Activated B cell treated with CpG ODN at 0.5 μM for 24 hours (primary cell): ENCODE results near the gene NR2F6. TPM values are rescaled to one million over a fixed set of nuclear protein-coding genes. Genes with fewer than 3 reads are reported as not detected.

Experiments
- ATAC-seq: fragments of 200-7000 bp; cut with Tn5 transposase; one replicate; pipeline ENCODE4 v1.10.0; 2021; ENCODE audit warnings: low read depth, mild to moderate bottlenecking, moderate library complexity
- CTCF ChIA-PET: fragments of 350-600 bp; sonication (Branson Sonifier 250); formaldehyde crosslinking; loops from one replicate; lab custom pipeline; 2021; ENCODE audit warnings: antibody characterized with exemption; lab: Charles Lee
- POLR2A ChIA-PET: fragments of 350-600 bp; sonication (Branson Sonifier 250); formaldehyde crosslinking; loops from one replicate; lab custom pipeline; 2021; ENCODE audit warnings: antibody characterized with exemption; lab: Charles Lee
- DNase-seq: peaks from one replicate; pipeline ENCODE4 v3.0.0; 2022
- H3K27ac Mint-ChIP-seq: one replicate; pipeline ENCODE4 v1.8.0; 2020; ENCODE audit warnings: mixed read lengths
- H3K27me3 Mint-ChIP-seq: one replicate; pipeline ENCODE4 v1.8.0; 2021; ENCODE audit warnings: mixed read lengths
- H3K36me3 Mint-ChIP-seq: one replicate; pipeline ENCODE4 v1.8.0; 2021; ENCODE audit warnings: low read depth, mixed read lengths
- H3K4me1 Mint-ChIP-seq: one replicate; pipeline ENCODE4 v1.8.0; 2021; ENCODE audit warnings: mixed read lengths
- H3K4me3 Mint-ChIP-seq: one replicate; pipeline ENCODE4 v1.8.0; 2020; ENCODE audit warnings: mild to moderate bottlenecking, mixed read lengths
- H3K9me3 Mint-ChIP-seq: one replicate; pipeline ENCODE4 v1.8.0; 2020; ENCODE audit warnings: mixed read lengths
- CTCF ChIP-seq: fragments of 200-600 bp; IDR thresholded peaks from one replicate; pipeline ENCODE4 v1.8.0; 2022; ENCODE audit warnings: antibody characterized with exemption, mild to moderate bottlenecking
- intact Hi-C: fragments of 100-400 bp; cut with micrococcal nuclease; formaldehyde crosslinking; loops from one replicate; pipeline ENCODE4 v1.15.1; 2024
- total RNA-seq: library from RNA; stranded (reverse); gene quantifications from 2 replicates; pipeline ENCODE4 v1.2.3, GENCODE V29; 2022

The NR2F6 gene
- total RNA-seq, 1 donor from 2014 or later, result 4.3 TPM

DNA sequence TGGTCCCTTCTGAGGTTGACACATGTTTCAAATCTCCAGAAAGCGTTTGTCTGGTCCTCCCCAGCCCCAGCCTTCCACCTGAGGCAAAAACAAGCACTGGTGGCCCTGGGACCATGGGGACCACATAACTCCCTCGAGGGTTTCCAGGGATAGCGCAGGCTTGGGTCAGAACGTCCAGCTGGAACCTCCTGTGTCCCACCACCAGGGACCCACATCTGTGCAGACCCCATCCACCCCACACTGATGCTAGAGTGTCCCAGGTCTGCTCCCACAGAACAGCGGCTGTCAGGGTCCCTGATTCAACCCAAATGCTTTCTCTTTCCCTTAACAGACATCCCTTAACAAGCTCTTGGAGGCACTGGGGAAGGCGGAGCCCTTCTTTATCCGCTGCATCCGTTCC lies 60.1 kb downstream of the NR2F6 start:
- DNase-seq, result no peak
- H3K4me3 Mint-ChIP-seq, result no peak overlapping the region
- no peak for ATAC-seq
- TF ChIP-seq CTCF, result no peak
- peaks cover 50% of the 10 kb centered on the region for H3K36me3 Mint-ChIP-seq
- peaks cover 31% of the 10 kb centered on the region for H3K4me1 Mint-ChIP-seq
- H3K27me3 Mint-ChIP-seq, result no peaks in the 10 kb centered on the region
- ChIA-PET POLR2A (interaction anchor here (0.6 to 3.2 kb wide), 3 partner anchors 29 to 69 kb away, joined by 4 to 25 read pairs (median 6); partner anchors contain the start of gene USE1), CTCF (no interaction called here)
- H3K9me3 Mint-ChIP-seq, result no peaks in the 10 kb centered on the region
- no peak overlapping the region for H3K27ac Mint-ChIP-seq
- intact Hi-C loops, result loop anchor here (2.0 kb wide), 1 partner anchor 111 kb away; the partner anchor contains the start of genes HAUS8 and MYO9B

DNA sequence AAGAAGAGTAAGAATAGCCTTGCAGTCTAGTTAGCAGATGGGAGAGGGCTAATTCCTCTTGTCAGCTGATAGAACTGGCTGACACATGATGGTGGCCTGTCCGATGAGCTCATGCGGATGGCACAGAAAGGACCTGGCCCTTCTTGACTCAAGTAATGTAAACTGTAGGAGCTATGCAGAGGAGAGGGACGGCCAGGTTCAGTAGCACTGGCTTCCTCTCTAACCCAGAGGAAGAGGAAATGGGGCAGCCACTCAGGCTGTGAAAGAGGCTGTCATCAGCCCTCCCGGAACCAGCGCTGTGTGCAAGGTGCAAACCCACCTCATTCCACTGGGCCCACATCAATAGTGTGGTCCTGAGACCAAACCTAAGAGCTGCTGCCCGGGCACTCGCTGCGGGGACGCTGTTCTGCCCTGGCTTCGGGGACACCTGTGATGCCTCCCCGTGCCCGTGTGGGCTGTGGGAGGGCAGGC lies 61.3 kb downstream of the NR2F6 start:
- H3K36me3 Mint-ChIP-seq, result peaks cover 45% of the 10 kb centered on the region
- H3K9me3 Mint-ChIP-seq, result no peaks in the 10 kb centered on the region
- POLR2A ChIA-PET, result interaction anchor here (0.6 to 3.2 kb wide), 24 partner anchors 11 to 1347 kb away, joined by 3 to 25 read pairs (median 5); partner anchors contain the start of genes ANKLE1, BABAM1, DDA1 and HAUS8
- H3K4me3 Mint-ChIP-seq, result peak overlapping the region; percentile 79
- peak overlapping the region; percentile 99 for H3K27ac Mint-ChIP-seq
- intact Hi-C loops, result loop anchor here (1.0 to 5.0 kb wide), 6 partner anchors 14 to 117 kb away; partner anchors contain the start of genes HAUS8, MYO9B, OCEL1 and USE1
- peak; percentile 26 for DNase-seq
- peaks cover 32% of the 10 kb centered on the region for H3K4me1 Mint-ChIP-seq
- peak; percentile 69 for ATAC-seq
- H3K27me3 Mint-ChIP-seq, result no peaks in the 10 kb centered on the region
- CTCF ChIA-PET, result interaction anchor here (0.8 to 1.9 kb wide), 5 partner anchors 74 to 117 kb away, joined by 3 to 8 read pairs (median 3); partner anchors contain the start of genes HAUS8 and MYO9B
- TF ChIP-seq CTCF, result no peak

GRCh38 chr19:17183858-17184321 lies 61.8 kb downstream of the NR2F6 start:
- Mint-ChIP-seq H3K27ac (peak overlapping the region; percentile 99), H3K9me3 (no peaks in the 10 kb centered on the region), H3K36me3 (peaks cover 44% of the 10 kb centered on the region), H3K27me3 (no peaks in the 10 kb centered on the region), H3K4me1 (peaks cover 32% of the 10 kb centered on the region), H3K4me3 (peak overlapping the region; percentile 79)
- no peak for TF ChIP-seq CTCF
- intact Hi-C loops, result loop anchor here (1.0 to 5.0 kb wide), 6 partner anchors 14 to 117 kb away; partner anchors contain the start of genes HAUS8, MYO9B, OCEL1 and USE1
- DNase-seq (peak; percentile 42), ATAC-seq (peak; percentile 85)
- CTCF ChIA-PET, result interaction anchor here (0.6 to 1.9 kb wide), 7 partner anchors 52 to 284 kb away, joined by 3 to 8 read pairs (median 3); partner anchors contain the start of genes HAUS8 and MYO9B
- POLR2A ChIA-PET, result interaction anchor here (0.5 to 3.2 kb wide), 26 partner anchors 11 to 1347 kb away, joined by 3 to 25 read pairs (median 5); partner anchors contain the start of genes ANKLE1, BABAM1, DDA1 and HAUS8

DNA sequence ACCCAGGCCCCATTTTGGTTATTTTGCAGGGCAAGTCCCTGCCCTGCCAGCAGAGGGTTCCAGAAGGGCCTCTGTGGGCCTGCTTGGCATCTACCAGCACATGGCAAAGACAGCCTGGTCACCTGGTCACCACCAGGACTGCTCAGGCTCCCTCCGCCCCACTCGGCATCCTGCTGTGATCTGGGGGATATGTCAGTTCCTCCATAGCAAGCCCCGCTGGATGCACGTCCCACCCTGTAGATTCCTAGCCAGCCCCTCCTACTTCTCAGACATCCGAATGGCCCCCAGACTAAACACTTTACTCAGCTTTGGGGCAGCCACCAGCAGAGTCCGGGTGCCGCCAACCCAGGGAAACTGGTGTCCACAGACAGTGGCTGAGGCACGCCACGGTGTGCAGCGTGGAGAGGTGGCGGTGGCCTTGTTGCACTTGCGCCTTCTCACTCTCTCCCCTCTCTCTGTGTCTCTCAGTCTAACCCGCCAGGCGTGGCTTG lies 62.4 kb downstream of the NR2F6 start:
- Mint-ChIP-seq H3K36me3 (peaks cover 44% of the 10 kb centered on the region), H3K4me3 (peak overlapping the region; percentile 79), H3K27me3 (no peaks in the 10 kb centered on the region), H3K9me3 (no peaks in the 10 kb centered on the region), H3K4me1 (peaks cover 32% of the 10 kb centered on the region), H3K27ac (peak overlapping the region; percentile 99)
- intact Hi-C loops, result loop anchor here (5.0 kb wide), 1 partner anchor 46 kb away; no protein-coding TSS in a partner anchor
- ATAC-seq, result peak; percentile 45
- POLR2A ChIA-PET, result interaction anchor here (0.5 to 3.2 kb wide), 24 partner anchors 10 to 595 kb away, joined by 3 to 25 read pairs (median 5); partner anchors contain the start of genes ANKLE1, BABAM1, DDA1 and HAUS8
- TF ChIP-seq CTCF, result no peak
- CTCF ChIA-PET, result interaction anchor here (0.6 to 1.9 kb wide), 7 partner anchors 52 to 284 kb away, joined by 3 to 8 read pairs (median 4); partner anchors contain the start of genes HAUS8 and MYO9B
- peak; percentile 35 for DNase-seq

Other genes with a start within 250 kb of the NR2F6 start
- 1.7 and 1.8 TPM in 2 replicates for gene CPAMD8, start 219.1 kb downstream of the NR2F6 start, total RNA-seq
- gene HAUS8, start 170.5 kb downstream of the NR2F6 start, total RNA-seq, result 15.8 and 17.8 TPM in 2 replicates
- 217 and 239 TPM in 2 replicates for gene MYO9B, start 170.1 kb downstream of the NR2F6 start, total RNA-seq
- 41.9 and 43.4 TPM in 2 replicates for gene USE1, start 30.6 kb downstream of the NR2F6 start, total RNA-seq
- 22.4 and 25.8 TPM in 2 replicates for gene OCEL1, start 19.7 kb downstream of the NR2F6 start, total RNA-seq
- 0.42 and 0.44 TPM in 2 replicates for gene USHBP1, start 18.8 kb upstream of the NR2F6 start, total RNA-seq
- 121 and 135 TPM in 2 replicates for gene BABAM1, start 21.5 kb upstream of the NR2F6 start, total RNA-seq
- gene ANKLE1, start 36.0 kb upstream of the NR2F6 start, total RNA-seq, result 7.9 and 9.1 TPM in 2 replicates
- gene ABHD8, start 57.5 kb upstream of the NR2F6 start, total RNA-seq, result 5.4 and 6.6 TPM in 2 replicates
- gene MRPL34, start 60.0 kb upstream of the NR2F6 start, total RNA-seq, result 38.2 and 46.1 TPM in 2 replicates
- gene DDA1, start 63.6 kb upstream of the NR2F6 start, total RNA-seq, result 31.1 and 31.7 TPM in 2 replicates
- gene ANO8, start 88.9 kb upstream of the NR2F6 start, total RNA-seq, result 2.1 and 2.2 TPM in 2 replicates
- gene GTPBP3, start 91.6 kb upstream of the NR2F6 start, total RNA-seq, result 32.4 and 40.2 TPM in 2 replicates
- gene PLVAP, start 131.4 kb upstream of the NR2F6 start, total RNA-seq, result 0.84 TPM in 1 of 2 replicates, not detected in the other
- 1.7 and 3.9 TPM in 2 replicates for gene CCDC194, start 148.3 kb upstream of the NR2F6 start, total RNA-seq
- 120 and 121 TPM in 2 replicates for gene BST2, start 159.7 kb upstream of the NR2F6 start, total RNA-seq
- gene MVB12A, start 174.1 kb upstream of the NR2F6 start, total RNA-seq, result 22.8 and 23.3 TPM in 2 replicates
- not detected in 2 replicates for gene TMEM221, start 202.7 kb upstream of the NR2F6 start, total RNA-seq
- not detected in 2 replicates for gene NXNL1, start 215.0 kb upstream of the NR2F6 start, total RNA-seq
- gene SLC27A1, start 224.6 kb upstream of the NR2F6 start, total RNA-seq, result 4.3 and 4.6 TPM in 2 replicates